ENCODE results near the gene HOXA3.

DNA sequence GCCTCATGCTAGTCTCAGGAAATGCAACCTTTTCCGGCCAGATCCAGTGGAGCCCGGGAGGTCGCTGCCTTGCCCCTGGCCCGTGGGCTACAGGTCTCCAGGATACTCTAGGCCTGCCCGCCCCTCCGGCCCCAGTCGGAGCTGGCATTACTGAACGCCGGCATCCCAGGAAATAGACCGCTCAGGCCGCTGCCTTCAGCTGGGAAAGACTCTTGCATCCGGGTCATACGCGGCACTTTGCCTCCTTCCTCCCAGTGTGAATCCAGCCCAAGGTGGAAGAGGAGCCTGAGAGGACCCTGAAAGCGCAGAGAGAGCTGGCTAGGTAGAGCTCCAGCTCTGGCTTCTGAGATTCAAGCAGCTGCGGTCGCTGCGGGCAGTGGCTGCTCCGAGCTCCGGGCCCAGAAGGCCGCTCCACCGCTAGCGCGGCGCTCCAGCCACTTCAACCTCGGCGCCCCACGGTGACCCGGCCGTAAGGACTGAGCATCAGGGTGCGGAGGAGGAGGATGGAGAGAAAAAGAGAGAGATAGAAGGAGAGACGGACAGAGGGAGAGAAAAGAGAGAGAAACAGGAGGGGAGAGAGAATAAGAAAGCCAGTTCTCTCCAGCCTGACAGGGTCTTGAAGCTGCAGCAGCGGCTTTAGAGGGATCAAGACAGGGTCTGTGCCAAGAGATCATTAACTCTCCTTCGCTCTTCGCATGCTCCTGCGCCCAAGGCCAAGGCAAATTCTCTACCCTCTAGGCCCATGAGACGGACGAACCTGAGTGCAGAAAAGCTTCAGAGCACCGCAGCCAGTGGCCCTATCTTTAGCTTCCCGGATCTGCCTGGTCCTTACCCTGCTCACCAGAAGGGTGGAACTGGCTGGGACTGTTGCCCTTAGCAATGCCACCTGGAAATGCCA is 23.5 kb upstream of the HOXA3 start:
- TF ChIP-seq CTCF (IDR thresholded peaks at IDR 0.05; ENCODE audit: low read depth, low read length) = no peak
- no peak for TF ChIP-seq POLR2A (IDR thresholded peaks at IDR 0.05; ENCODE audit: extremely low read depth, insufficient read length)
- no peak for TF ChIP-seq MAX (IDR thresholded peaks at IDR 0.05; ENCODE audit: low read depth, low read length)

All from NB4 (cell line).